Smooth muscle cell (in vitro differentiated cells): Measurements from ENCODE around the gene SBK2. TPM values are rescaled to one million over a fixed set of nuclear protein-coding genes. Genes with fewer than 3 reads are reported as not detected.

Experiments used
- DNase-seq: peaks from one replicate; lab custom pipeline; 2025; ENCODE audit not compliant: unreplicated experiment; lab: John Stamatoyannopoulos, UW
- H2AFZ ChIP-seq: fragments of 200-600 bp; sonication (generic); 2 replicates; pipeline ENCODE4 v1.6.0; 2016; ENCODE audit warnings: antibody characterized with exemption, low read depth, mild to moderate bottlenecking
- H3F3A ChIP-seq: fragments of 200-600 bp; sonication (generic); 2 replicates; pipeline ENCODE4 v1.6.0; 2017; ENCODE audit warnings: antibody characterized with exemption, low read depth
- H3K27ac ChIP-seq: fragments of 200-600 bp; sonication (generic); 2 replicates; pipeline ENCODE4 v1.5.1; 2016; ENCODE audit warnings: low read depth, mild to moderate bottlenecking
- H3K27me3 ChIP-seq: fragments of 200-600 bp; sonication (generic); 2 replicates; pipeline ENCODE4 v1.6.1; 2016; ENCODE audit warnings: low read depth, mild to moderate bottlenecking
- H3K36me3 ChIP-seq: fragments of 200-600 bp; sonication (generic); 2 replicates; pipeline ENCODE4 v1.5.1; 2016; ENCODE audit warnings: low read depth
- H3K4me1 ChIP-seq: fragments of 200-600 bp; sonication (generic); 2 replicates; pipeline ENCODE4 v1.5.1; 2016; ENCODE audit warnings: low read depth
- H3K4me2 ChIP-seq: fragments of 200-600 bp; sonication (generic); 2 replicates; pipeline ENCODE4 v1.6.0; 2016; ENCODE audit warnings: mild to moderate bottlenecking
- H3K4me3 ChIP-seq: fragments of 200-600 bp; sonication (generic); 2 replicates; pipeline ENCODE4 v1.5.1; 2016; ENCODE audit warnings: mild to moderate bottlenecking
- H3K79me2 ChIP-seq: fragments of 200-600 bp; sonication (generic); 2 replicates; pipeline ENCODE4 v1.6.0; 2016; ENCODE audit warnings: low read depth, mild to moderate bottlenecking
- H3K9ac ChIP-seq: fragments of 200-600 bp; sonication (generic); 2 replicates; pipeline ENCODE4 v1.6.0; 2016; ENCODE audit warnings: low read depth
- H3K9me3 ChIP-seq: fragments of 200-600 bp; sonication (generic); replicated peaks from 2 replicates; pipeline ENCODE4 v1.5.1; 2016; ENCODE audit warnings: low read depth
- H4K20me1 ChIP-seq: fragments of 200-600 bp; sonication (generic); 2 replicates; pipeline ENCODE4 v1.6.0; 2016; ENCODE audit warnings: low read depth
- WGBS: methylation state at CpG from one replicate; pipeline ENCODE4 v1.1.7; 2016; ENCODE audit warnings: low lambda C conversion rate; 5-methylcytosine and 5-hydroxymethylcytosine counted together
- polyA plus RNA-seq: library from polyadenylated mRNA; unstranded; fragments of >200 nt; fragmentation: Nextera tagmentation; extraction: Ambion mirVana; gene quantifications from 2 replicates; pipeline ENCODE4 v1.2.1, GENCODE V29; 2016
- total RNA-seq: library from RNA; depleted of rRNA; stranded (reverse); fragments of >200 nt; gene quantifications from 2 replicates; pipeline ENCODE4 v1.2.3, GENCODE V29; 2014
- TF ChIP-seq, protein P1 (sequence below): fragments of 200-600 bp; sonication (generic); IDR thresholded peaks from 2 replicates; pipeline ENCODE4 v1.5.1; 2017; ENCODE audit warnings: borderline replicate concordance, mild to moderate bottlenecking, antibody characterized with exemption; ENCODE audit not compliant: insufficient read depth, poor library complexity, severe bottlenecking

SBK2 gene
- total and polyA plus RNA-seq, 2 experiments from 2014 or later: not detected

DNA sequence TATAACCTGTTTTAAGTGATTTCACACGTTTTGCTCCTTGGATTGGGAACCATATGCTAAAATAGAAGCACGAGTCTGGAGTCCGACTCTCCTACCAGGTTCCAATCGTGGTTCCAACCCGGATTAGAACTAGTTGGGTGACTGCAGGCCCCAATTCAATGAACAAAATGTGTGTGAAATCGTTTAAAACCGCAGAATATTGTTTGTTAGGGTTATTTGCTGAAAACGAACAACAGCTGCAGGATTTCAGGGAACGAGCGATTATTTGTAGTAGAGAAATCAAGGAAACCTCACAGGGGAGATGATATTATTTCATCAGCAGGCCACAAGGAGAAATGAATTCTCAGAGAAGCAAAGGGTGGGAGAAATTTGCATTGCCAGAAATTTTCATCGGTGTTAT lies 32.0 kb downstream of the SBK2 start:
- H3K36me3 ChIP-seq: no peaks in the 10 kb centered on the region
- TF ChIP-seq, protein P1, sequence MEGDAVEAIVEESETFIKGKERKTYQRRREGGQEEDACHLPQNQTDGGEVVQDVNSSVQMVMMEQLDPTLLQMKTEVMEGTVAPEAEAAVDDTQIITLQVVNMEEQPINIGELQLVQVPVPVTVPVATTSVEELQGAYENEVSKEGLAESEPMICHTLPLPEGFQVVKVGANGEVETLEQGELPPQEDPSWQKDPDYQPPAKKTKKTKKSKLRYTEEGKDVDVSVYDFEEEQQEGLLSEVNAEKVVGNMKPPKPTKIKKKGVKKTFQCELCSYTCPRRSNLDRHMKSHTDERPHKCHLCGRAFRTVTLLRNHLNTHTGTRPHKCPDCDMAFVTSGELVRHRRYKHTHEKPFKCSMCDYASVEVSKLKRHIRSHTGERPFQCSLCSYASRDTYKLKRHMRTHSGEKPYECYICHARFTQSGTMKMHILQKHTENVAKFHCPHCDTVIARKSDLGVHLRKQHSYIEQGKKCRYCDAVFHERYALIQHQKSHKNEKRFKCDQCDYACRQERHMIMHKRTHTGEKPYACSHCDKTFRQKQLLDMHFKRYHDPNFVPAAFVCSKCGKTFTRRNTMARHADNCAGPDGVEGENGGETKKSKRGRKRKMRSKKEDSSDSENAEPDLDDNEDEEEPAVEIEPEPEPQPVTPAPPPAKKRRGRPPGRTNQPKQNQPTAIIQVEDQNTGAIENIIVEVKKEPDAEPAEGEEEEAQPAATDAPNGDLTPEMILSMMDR: no peak
- no peak overlapping the region for H3K27ac ChIP-seq
- no peaks in the 10 kb centered on the region for H3K79me2 ChIP-seq
- 87% methylated on average over 11 of the region's 11 CpGs for WGBS
- H3K4me3 ChIP-seq: no peak overlapping the region
- H3F3A ChIP-seq: no peaks in the 10 kb centered on the region
- no peak overlapping the region for H3K9ac ChIP-seq
- H4K20me1 ChIP-seq: no peaks in the 10 kb centered on the region
- H2AFZ ChIP-seq: no peak overlapping the region
- no peaks in the 10 kb centered on the region for H3K4me1 ChIP-seq
- no peaks in the 10 kb centered on the region for H3K9me3 ChIP-seq
- H3K4me2 ChIP-seq: no peak overlapping the region
- DNase-seq: no peak
- H3K27me3 ChIP-seq: no peaks in the 10 kb centered on the region

DNA sequence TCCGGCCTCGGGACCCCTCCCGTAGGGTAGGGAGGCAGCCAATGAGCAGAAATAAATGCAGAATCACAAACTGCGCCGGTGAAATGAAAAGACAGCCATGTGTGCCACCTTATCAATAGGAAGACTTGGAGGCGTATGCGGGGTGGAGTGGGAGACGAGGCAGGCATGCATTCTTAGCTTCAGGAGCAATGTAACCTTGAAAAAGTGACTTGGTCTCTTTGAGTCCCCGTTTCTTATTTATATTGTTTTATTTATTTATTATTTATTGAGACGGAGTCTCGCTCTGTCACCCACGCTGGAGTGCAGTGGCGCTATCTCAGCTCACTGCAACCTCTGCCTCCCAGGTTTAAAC lies 32.7 kb downstream of the SBK2 start:
- Histone ChIP-seq H2AFZ (no peak overlapping the region), H3K27me3 (no peaks in the 10 kb centered on the region), H3K27ac (no peak overlapping the region), H3K9ac (no peak overlapping the region), H3K79me2 (no peaks in the 10 kb centered on the region), H3K4me2 (peak overlapping the region; percentile 90), H3F3A (no peaks in the 10 kb centered on the region), H3K9me3 (no peaks in the 10 kb centered on the region), H3K4me1 (no peaks in the 10 kb centered on the region), H3K4me3 (peak overlapping the region; percentile 64), H4K20me1 (no peaks in the 10 kb centered on the region), H3K36me3 (no peaks in the 10 kb centered on the region)
- DNase-seq: no peak
- TF ChIP-seq, protein P1: no peak
- 48% methylated on average over 13 of the region's 13 CpGs for WGBS

DNA sequence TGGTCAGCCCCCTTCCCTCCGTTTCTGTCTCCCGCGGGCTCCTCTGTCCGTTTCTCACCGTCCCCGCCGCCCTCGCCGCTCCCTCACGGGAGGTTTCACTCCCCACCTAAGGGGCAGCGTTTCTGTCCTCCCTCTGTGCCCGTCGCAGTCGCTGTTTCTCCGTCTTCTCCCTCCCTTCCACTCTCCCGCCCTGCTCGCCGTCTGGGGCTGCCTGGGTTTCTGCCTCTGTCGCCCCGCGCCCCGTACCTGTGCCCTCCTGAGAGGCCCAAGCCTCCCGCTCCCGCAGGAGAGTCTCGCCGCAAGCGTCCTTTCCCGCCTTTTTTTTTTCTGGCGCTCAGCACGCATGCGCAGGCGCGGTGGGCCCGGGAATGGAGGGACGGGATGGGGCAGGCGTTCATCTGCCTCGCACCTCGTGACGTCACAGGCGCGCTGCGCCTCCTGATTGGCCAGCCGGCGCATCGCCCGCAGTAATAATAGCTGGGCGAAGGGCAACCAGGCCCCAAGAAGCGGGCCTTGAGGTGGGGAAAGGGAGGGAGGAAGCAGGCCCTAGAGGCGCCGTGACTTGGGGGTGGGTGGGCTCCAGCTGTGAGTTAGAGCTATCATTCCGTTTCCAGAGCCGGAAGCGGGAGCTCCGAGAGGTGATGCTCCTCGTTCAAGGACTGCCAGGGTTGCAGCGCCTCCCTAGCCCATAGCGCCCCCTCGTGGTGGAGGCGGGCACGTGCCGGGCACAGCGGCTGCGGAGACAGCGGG lies 33.3 kb downstream of the SBK2 start:
- Histone ChIP-seq H3K79me2 (no peaks in the 10 kb centered on the region), H3K27ac (no peak overlapping the region), H3F3A (no peaks in the 10 kb centered on the region), H3K9ac (no peak overlapping the region), H3K4me2 (peak overlapping the region; percentile 90), H3K36me3 (no peaks in the 10 kb centered on the region), H3K4me3 (peak overlapping the region; percentile 64), H2AFZ (peak overlapping the region; percentile 81), H3K9me3 (no peaks in the 10 kb centered on the region), H3K4me1 (no peaks in the 10 kb centered on the region), H4K20me1 (no peaks in the 10 kb centered on the region), H3K27me3 (no peaks in the 10 kb centered on the region)
- TF ChIP-seq, protein P1: peak; percentile 99
- peak; percentile 98 for DNase-seq
- 25% methylated on average over 61 of the region's 64 CpGs for WGBS

DNA sequence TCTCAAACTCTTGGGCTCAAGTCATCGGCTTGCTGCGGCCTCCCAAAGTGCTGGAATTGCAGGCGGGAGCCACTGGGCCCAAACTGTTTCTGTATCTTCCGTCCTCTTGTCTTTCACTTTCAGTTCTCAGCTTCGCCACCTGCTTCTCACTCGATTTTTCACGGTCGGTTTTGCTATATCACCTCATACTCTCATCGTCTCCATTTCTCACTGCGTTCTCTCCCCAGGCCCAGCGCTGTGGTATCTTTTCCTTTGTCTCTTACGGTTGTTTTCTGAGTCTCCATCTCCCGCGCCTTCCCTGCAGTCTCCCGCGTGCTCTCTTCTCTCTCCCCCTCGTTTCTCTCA lies 33.8 kb downstream of the SBK2 start:
- DNase-seq: no peak
- H3K4me2 ChIP-seq: no peak overlapping the region
- H3K9ac ChIP-seq: no peak overlapping the region
- H2AFZ ChIP-seq: no peak overlapping the region
- H4K20me1 ChIP-seq: no peaks in the 10 kb centered on the region
- H3K36me3 ChIP-seq: no peaks in the 10 kb centered on the region
- H3K27me3 ChIP-seq: no peaks in the 10 kb centered on the region
- H3K4me1 ChIP-seq: no peaks in the 10 kb centered on the region
- H3K27ac ChIP-seq: no peak overlapping the region
- TF ChIP-seq, protein P1: no peak
- H3F3A ChIP-seq: no peaks in the 10 kb centered on the region
- H3K79me2 ChIP-seq: no peaks in the 10 kb centered on the region
- no peak overlapping the region for H3K4me3 ChIP-seq
- 89% methylated on average over 16 of the region's 17 CpGs for WGBS
- no peaks in the 10 kb centered on the region for H3K9me3 ChIP-seq
